ENCODE measurements around the gene ZNF865.
"Not testable (repeated sequence)": the region's sequence is repeated elsewhere in the genome, so short reads cannot be mapped to it uniquely, and the experiment has no call there.

The ZNF865 gene

GRCh38 chr19:55605637-55606470 is at the start of gene ZNF865:
Gene ZNF865, plus strand, starts transcription at chr19:55605647. Its CDS starts 7,972 bp downstream, at chr19:55613619.
- DNase-seq: peak; percentile 58

GRCh38 chr19:55559684-55560083 is 45.8 kb upstream of the ZNF865 start:
- no peak for DNase-seq

- DNase-seq: no peak
Measured at GRCh38 chr19:55563261-55563690, 42.2 kb upstream of the ZNF865 start.

- no peak for DNase-seq
Measured at GRCh38 chr19:55566823-55567222, 38.6 kb upstream of the ZNF865 start.

GRCh38 chr19:55567708-55568328 is 37.6 kb upstream of the ZNF865 start:
- no peak for DNase-seq

- not testable (repeated sequence) for DNase-seq
Measured at GRCh38 chr19:55569477-55569876, 36.0 kb upstream of the ZNF865 start.

- not testable (repeated sequence) for DNase-seq
Measured at GRCh38 chr19:55573929-55574328, 31.5 kb upstream of the ZNF865 start.

- DNase-seq: no peak
Measured at GRCh38 chr19:55576746-55577145, 28.7 kb upstream of the ZNF865 start.

GRCh38 chr19:55578031-55578760 is 27.3 kb upstream of the ZNF865 start:
- DNase-seq: no peak

GRCh38 chr19:55578761-55579747 is 26.4 kb upstream of the ZNF865 start:
- DNase-seq: no peak

GRCh38 chr19:55579766-55580621 is 25.5 kb upstream of the ZNF865 start:
- DNase-seq: no peak

- peak; percentile 50 for DNase-seq
Measured at GRCh38 chr19:55580628-55581144, 24.8 kb upstream of the ZNF865 start, which contains the start of gene ZNF579. Gene ZNF579, minus strand, starts transcription at chr19:55580848. Its CDS starts 1,209 bp downstream, at chr19:55579639.

- DNase-seq: no peak
Measured at GRCh38 chr19:55581145-55581822, 24.2 kb upstream of the ZNF865 start.

GRCh38 chr19:55581823-55582223 is 23.6 kb upstream of the ZNF865 start:
- DNase-seq: no peak

- not testable (repeated sequence) for DNase-seq
Measured at GRCh38 chr19:55582284-55582683, 23.2 kb upstream of the ZNF865 start.

GRCh38 chr19:55583897-55584296 is 21.6 kb upstream of the ZNF865 start:
- DNase-seq: not testable (repeated sequence)

GRCh38 chr19:55584871-55585270 is 20.6 kb upstream of the ZNF865 start:
- DNase-seq: no peak

- DNase-seq: no peak
Measured at GRCh38 chr19:55585658-55586339, 19.6 kb upstream of the ZNF865 start.

- DNase-seq: peak; percentile 83
Measured at GRCh38 chr19:55586976-55587668, 18.3 kb upstream of the ZNF865 start.
